Islet of Langerhans (tissue), 1 donor: ENCODE measurements around the gene AUTS2.

ENCODE experiments used
- FAIRE-seq: peaks from one replicate; lab custom pipeline; 2011; peaks lifted over from hg19 to GRCh38; lab: Jason Lieb, UNC

The AUTS2 gene

DNA sequence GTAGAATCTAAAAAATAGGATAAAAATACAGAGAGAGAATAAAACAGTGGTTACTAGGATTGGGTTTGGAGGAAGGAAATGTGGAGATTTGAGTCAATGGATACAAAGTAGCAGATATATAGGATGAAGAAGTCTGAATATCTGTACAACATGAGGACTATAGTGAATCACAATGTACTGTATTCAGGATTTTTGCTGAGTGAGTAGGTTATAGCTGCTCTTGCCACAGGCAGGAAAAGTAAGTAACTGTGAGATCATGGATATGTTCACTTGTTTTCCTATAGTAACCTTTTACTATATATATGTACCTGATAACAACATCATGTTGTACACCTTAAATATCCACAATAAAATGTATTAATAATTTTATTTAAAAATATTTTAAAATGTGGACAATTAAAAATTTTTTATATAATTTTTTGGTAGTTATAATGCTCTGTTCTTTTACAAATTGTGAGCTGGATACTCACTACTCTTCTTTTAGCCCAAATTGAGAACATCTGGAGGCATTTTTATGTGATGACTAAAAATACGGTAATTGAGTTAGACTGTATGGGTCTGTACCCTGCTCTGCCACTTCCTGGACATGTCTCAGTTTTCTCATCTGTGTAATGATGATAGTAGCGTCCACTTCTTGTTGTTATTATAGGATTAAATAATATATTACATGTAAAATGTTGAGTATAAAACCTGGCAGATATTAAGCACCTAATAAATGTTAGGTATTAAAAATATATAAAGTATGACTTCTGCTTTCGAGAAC is 439.1 kb downstream of the AUTS2 start:
- no peak for FAIRE-seq

DNA sequence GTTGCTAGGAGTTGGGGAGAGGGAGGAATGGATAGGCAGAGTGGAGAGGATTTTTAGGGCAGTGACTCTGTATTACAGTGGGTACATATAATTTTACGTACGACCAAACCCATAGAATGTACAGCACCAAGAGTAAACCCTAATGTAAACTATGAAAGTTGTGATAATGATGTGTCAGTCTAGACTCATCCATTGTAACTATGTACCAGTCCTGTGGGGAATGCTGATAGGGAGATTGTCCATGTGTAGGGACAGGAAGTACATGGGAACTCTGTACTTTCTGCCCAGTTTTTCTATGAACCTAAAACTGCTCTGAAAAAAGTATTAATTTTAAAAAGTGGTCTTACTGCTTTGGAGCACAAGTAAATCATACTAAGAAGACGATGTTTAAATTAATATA is 441.8 kb downstream of the AUTS2 start:
- FAIRE-seq: no peak

DNA sequence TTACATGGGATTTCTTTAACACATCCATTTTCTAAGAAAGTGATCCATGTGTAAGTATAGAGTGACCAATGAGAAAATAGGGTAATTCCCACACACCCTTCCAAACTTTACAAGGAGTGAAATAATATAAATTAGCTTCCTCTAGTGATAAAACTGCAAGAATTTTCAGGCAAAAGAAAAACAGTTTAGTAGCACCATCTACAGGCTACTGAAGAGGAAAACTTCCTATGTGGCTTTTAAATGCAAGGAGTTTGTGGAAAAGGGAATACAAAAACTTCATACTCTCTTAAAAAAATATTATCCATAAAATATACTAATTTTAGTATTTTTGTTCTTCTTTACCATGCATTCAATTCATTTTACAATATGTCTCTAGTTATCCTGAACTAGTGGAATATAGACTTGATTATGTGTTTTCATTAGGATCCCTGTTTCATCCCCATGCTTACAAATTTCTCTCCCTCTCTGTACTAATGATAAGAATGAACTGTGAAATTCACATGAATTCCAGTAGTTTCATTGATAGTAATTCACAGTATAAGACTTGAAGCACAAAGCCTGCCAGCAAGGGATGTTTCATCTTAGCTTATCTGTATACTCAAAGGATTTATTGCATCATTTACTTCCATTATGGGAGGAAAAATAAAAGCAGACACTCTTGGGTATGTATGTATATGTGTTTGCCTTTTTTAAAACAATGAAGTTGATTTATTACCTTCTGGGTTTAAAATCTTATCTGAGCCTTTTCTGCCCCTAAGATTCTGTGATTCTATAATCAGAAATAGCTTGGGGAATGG is 442.9 kb downstream of the AUTS2 start:
- FAIRE-seq: peak; percentile 99

DNA sequence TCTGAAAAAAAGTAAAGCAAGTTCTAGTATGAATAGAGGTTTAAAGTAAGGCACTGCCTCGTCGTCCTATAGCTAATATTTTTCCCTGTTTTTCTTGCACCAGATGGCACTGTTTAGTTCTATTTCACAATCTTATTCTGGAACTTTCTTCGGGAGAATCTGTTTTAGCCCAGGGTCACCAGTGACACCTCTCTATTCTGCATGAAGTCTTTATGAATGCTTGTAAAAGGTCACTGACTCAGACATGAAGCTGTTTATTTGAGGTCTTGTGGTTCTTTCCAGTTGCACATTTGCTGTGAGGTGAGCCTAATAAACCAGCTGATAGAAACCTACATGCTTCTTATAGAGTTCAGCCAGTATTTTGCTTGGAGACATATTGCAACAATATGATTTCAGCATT is 444.3 kb downstream of the AUTS2 start:
- FAIRE-seq: peak; percentile 98

DNA sequence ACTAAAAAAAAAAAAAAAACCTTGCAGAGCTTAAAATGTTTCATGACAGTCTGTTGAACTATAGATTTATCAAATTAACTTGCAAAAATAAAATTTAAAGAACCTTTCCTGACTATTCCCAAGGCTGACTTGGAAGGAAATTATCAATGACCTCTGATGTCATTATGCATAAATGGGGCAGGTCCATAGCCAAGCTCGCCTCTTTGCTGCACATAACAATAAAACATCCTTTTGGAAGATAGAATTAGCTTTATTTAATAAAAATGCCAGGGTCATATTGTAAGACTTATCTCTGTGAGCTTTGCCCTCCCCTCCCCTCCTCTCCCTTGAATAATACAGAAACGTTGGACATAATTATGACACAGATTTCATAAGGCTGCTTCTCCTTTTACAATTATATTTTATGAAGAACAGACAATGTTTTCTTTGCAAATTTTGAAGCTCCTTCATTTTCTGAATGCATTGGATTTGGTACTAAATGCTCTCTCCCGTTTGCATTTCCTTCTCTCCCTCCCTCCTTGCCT is 444.8 kb downstream of the AUTS2 start:
- FAIRE-seq: no peak

DNA sequence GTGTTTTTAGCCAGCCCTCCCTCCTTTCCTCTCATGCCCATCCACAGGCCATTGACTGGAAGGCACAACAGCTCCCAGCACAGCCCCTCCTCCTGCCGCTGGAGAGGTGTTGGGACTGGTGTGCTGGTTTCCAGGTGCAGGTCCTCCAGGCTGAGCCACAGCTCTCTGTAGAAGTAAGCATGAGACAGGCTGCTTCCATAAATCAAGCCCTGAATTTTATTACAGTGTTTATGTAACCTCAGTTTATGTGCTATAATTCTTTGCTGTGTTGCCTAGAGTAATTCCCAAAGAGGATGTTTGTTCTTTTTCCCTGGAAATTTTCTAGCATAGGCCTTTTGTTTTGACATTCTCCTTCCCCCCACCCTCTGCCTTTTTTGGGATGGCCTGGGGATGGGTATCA is 445.8 kb downstream of the AUTS2 start:
- no peak for FAIRE-seq

DNA sequence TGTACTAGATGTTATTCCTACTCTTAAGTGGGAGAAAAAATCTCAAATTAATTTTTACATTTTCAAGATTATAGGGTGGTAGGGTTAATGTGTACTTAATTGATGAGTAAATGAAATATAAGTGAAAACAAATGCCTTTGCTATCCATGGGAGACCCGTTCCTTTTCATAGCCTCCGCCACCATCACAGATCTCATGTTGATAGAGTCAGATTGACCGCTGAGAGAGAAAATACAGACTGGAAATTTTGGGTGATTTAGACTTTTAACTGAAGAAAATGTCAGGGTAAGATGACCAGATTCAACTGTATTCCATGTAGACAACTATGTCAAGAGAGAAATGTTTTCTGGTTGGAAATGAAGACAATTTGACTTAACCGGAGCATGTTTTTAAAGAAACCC is 446.2 kb downstream of the AUTS2 start:
- FAIRE-seq: no peak

DNA sequence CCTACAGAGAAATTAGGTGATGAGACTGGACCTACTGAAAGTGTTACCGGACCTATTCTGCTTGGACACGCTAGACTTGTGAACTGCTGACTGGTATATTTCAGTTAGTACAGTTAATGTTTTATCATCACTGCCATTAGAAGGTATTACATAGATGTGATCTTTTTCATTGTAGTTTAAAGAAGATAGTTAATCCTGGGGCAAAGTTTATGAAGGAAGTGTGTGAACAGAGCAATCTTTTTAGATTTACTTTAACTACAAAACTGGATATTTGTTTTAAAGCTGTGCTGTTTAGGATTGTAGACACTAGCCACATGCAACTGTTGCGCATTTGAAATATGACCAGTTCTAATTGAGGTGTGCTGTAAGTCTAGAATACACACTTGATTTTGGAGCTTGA is 446.7 kb downstream of the AUTS2 start:
- no peak for FAIRE-seq

DNA sequence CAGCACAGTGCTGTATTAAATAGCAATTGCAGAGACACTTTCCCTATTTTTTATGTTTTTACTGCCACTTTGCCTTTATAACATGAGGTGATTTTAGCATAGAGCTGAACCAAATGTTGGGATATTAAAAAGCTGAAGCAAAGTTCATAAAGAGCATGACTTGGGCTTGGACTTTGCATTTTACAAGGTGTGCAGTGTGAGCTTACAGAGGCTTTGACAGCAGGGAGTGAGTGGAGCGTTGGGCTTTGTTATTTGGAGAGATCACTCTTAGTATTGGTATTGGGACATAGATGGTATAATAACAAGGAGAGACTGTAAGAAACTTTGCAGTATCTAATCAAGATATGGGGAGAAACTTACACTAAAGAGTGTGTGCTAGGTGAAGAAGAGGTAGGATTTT is 449.1 kb downstream of the AUTS2 start:
- FAIRE-seq: no peak

DNA sequence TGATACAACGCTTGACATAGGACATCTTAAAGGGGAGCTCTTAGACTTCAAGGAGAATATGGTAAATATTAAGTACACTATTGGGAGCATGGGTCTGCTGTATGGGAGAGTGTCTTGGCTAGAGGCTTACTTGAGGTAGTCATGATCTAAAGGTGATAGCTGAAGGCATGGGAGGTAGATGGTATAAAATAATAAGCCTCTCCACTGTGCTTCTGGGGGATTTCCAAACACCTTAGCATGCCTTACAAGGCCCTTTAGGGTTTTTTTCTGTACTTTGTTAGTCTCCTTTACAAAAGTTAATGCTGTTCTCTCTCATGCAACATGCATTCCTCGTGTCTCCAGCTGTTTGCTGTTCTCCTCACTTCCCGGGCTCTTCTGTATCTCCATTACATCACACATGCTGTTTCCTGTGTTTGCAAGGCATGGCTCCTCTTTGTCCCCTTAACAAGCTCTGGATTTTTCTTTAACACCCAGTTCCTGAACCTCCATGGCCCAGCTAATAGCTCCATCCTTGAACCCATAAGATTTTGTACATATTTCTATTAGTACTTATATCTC is 449.7 kb downstream of the AUTS2 start:
- no peak for FAIRE-seq

DNA sequence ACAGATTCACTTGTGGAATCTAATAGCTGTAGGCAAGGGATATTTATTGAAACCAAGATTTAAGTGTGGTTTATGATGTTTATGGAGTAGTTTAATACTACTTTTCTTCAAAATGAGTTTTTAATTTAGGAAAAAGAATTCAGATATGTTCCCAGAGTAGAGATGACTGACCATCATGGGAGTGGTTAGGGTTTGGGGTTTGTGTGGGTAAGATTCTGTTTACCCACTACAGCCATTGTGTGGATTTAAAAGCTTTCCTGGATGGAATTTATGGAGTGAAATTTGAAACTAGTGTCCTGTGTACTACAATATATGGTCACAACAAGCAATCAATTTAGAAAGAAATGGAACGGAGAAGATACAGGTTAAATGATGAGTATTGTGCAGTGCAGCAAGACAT is 453.5 kb downstream of the AUTS2 start:
- FAIRE-seq: no peak

DNA sequence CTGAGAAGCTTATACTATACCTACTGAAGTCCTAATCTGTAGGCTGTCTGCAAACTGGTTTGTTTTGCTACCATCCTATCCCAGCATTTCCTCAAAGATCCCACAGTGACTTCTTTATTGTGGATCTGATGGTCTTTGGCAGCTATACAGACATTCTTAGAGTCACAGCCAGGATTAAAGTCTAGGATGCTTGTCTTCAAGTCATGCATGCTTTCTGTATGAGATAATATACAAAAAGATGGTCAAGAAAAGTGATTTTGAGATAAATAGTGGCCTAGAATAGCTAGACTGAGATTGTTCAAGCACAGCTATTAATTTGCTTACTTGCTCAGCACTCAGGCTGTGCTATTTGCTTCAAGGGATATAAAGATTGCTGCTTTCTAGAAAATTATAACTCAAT is 454.4 kb downstream of the AUTS2 start:
- FAIRE-seq: no peak

DNA sequence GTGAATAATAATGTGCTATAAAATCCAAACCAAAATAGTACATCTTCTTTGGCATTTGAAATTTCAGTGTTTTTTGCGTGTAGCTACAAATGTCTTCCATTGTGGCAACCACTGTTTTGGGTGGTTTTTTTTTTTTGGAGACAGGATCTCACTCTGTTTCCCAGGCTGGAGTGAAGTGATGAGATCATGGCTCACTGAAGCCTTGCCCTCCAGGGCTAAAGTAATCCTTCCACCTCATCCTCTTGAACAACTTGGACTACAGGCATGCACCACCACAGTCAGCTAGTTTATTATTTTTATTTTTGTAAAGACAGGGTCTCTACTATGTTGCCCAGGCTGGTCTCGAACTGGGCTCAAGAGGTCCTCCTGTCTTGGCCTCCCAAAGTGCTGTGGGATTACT is 455.1 kb downstream of the AUTS2 start:
- FAIRE-seq: no peak

DNA sequence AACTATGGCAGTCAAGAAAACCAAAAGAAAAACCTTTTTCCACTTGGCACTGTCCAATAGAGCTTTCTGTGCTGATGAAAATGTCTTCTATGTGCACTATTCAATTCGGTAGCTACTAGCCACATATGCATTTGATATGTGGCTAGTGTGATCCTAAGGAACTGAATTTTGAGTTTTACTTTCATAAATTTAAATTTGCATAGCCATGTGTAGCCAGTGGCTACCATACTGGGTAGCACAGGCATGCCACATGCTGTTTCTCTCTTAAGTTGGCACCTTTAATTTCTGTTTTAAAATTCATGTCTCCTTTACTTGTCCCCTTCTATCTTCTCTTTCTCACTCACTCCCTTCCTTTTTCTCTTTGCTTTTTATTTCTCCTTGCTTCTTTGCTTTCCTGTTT is 455.7 kb downstream of the AUTS2 start:
- no peak for FAIRE-seq

DNA sequence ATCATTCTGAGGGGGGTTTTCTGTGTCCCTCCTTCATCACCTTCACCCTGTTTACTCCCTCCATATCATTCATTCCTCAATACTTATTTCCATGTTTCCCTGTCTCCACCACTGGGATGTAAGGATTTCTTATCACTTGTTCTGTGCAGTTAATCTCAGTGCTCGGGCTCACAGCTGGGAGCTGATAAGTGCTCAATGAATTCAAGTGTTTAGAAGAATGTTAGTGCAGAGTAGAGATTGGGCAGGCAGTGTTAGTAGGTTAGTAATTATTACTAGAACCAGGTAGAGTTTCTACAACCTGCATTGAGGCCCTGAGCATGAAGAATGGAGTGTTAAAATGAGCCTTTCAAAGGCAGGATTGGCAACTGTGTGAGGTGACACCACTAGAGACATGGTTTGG is 458.1 kb downstream of the AUTS2 start:
- no peak for FAIRE-seq

DNA sequence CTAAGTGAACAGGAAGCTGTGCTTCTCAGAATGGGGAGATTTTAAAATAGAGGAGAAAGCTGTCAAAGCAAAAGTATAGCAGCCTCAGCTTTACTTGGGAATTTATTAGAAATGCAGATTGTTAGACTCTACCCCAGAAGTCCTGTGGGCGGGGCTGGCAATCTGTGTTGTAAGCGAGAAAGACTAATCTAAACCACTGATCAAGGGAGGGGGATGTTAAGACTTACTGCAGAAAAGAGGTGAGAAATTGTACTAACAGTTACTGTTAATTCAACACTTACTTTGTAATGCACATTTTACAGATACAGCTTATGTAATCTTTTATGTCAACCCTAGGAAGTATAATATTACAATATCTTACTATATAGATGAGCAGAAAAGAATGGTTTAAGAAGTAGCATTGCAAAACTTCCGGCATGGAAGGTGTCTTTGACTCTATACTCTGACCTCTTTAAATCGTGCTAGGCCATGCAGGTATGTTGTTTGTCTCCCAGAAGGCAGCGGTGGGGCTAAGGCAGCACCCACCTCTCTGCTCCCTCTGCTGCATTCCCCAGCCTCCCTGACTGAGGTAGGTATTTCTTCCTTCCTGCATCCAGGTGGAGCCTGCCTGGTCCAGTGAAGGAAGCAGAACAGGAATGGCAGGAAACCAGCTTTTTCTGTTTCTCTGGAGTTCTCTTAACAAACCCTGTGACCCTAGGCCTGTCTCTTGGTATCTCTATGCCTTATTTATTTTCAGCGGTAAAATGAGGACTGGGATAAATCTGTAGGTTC is 462.2 kb downstream of the AUTS2 start:
- no peak for FAIRE-seq

DNA sequence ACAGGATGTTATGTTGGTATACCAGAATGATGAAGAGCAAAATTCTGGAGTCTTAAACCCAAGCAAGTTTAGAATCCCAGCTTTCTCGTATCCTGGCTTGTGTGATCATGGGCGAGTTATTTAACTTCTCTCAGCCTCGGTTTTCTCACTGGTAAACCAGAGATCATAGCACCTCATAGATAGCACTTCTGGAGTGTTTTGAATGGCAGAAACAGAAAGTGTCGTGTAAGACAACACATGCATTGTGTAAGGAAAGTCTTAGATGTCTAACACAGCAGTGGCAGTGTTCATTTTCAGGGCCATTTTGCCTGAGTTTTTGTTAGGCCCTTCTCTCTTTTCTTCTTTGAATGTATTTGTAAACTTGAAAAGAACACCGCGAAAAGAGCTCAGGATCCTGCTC is 465.1 kb downstream of the AUTS2 start:
- no peak for FAIRE-seq

DNA sequence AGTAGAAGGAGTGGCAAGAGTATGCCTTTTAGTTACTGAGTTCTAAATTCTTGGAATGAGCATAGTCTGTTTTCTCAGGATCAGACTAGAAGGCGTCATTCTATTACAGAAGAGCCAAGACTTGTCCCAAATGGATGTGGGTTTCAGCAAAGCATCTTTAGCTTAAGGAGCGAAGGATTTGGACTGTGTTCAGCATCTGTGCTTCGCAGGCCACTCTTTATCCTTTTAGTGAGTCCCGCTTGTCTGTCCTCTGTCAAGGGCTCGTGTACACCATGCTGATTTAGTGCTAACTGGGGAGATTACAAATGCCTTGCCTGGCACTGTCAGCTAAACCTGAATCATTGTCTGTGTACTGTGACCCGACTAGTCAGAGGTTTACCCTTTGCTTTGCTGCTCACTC is 465.7 kb downstream of the AUTS2 start:
- FAIRE-seq: no peak

DNA sequence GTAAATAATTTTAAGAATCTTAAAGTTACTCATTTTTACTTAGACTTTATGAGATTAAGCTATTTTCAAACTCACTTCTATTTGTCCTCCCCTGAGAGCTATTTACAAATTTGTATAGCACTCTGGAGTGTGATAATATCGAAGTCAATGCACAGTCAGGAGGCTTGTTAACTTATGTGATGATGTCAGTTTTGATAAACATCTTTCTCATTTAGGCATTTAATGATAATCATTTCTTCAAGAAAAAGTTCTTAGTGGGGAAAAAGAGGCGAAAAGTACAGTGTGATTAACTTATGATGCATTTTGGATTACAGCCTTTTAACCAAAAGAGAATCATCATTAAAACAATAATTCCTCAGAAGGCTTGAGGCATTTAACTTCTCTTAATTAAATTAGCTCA is 468.6 kb downstream of the AUTS2 start:
- FAIRE-seq: no peak

DNA sequence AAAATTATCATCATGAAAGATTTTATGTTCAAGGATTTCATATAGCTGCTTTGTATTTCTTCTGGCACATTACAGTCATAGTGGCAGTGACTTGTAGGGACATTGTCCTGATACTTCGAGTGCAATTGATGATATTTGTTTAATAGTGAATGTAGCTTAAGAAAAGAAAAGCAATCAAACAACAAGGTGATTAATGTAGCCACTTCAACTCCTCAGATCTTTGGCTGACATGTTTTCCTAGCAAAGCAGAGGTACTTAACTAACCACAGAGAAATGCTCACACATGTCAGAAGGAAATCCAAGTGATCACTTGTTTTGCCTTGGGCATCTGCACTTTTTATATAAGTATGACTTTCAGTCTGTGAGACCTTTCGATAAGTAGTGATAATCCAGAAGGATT is 470.3 kb downstream of the AUTS2 start:
- no peak for FAIRE-seq

DNA sequence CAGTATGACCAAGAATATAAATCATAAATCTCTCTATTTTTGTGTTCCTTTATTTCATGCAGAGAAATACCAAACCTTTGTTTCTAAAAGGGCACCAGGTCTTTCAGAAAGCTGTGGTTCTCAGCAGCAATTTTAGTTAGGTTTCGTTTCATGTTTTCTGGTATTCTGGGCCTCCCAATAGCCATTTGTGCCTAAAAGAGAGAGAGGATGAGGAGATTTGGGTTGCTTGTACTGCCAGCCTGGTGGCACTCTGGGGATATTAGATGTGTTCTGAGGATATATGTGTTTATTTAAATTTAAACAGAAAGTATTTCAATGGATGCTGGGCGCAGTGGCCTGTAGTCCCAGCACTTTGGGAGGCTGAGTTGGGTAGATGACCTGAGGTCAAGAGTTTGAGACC is 471.7 kb downstream of the AUTS2 start:
- FAIRE-seq: no peak

DNA sequence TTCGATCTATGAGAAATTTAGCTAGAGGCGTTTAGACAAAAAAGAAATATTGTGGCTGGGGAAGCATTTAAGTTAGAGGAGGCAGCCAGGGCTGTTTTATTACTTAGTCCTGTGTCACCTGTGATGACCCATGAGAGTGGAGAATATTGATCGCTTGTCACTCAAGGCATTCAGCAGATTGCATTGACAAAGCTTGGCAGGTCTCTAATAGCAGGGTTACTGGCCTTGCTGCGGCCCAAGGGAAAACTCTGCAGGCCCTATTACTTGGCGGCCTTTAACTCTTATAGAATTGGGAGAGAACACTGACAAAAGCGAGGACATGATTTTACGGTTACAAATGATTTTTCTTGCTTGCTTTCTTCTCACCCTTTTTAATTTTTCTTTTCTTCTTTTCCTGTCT is 473.5 kb downstream of the AUTS2 start:
- FAIRE-seq: peak; percentile 9

DNA sequence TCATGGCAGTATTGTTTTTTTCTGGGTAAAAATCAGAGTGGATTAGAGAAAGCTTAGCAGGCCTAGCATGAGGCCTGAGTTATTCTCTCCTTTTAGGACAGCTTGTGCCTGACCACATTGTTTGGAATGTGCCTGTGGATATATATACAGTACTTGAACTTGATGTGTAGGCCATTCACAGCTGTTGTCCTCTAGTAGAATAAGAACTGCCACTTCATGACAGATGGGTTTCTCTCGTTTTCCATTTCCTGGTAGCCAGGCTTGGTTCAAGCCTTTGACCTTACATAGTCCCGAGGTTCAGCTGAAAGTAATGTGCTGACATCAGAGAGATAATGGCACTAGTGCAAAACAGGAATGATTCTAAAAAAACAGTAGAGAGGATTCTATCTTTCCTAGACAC is 473.9 kb downstream of the AUTS2 start:
- no peak for FAIRE-seq
